ENCODE data around the gene SLC16A3. TPM values are rescaled to one million over a fixed set of nuclear protein-coding genes. Genes with fewer than 3 reads are reported as not detected.
A peak's percentile ranks its signal among the peaks of the same experiment; 100 is the strongest.

Gene SLC16A3
- total and polyA plus RNA-seq, 9 donors, result 21.9 to 47.3 (median 32.7) TPM

DNA sequence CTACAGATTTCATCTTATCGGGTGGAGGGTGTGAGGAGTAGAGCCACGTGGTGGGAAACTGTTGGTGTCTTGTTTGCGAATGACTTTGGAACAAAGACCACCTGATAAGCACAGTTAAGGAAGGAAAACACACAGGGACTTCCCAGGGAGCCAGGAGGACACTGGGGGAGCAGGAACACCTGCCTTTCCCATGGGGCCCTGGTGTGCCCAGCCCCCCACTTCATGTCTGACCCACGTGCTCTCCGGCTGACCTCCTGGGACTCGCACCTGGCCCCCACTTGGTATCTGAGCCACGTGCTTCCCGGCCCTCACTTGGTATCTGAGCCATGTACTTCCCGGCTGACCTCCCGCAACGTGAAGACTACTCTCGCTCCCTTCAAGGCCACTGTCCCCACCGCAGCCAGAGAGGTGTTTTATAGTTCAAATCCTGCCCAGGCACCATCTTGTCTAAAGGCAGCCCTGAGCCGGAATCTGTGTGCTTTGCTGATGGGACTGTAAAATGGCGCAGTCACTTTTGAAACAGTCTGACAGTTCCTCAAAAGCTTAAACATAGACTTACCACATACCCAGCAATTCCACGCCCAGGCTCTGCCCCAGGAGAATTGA lies 50.0 kb downstream of the SLC16A3 start:
- Histone ChIP-seq H3K4me3 (ENCODE audit: low read length) (no peak overlapping the region), H3K36me3 (ENCODE audit: control insufficient read depth, insufficient read depth, low read length) (no peaks in the 10 kb centered on the region), H3K4me1 (ENCODE audit: control insufficient read depth, insufficient read depth, low read length) (peaks cover 16% of the 10 kb centered on the region), H3K9me3 (replicated peaks; ENCODE audit: control insufficient read depth, low read depth, low read length) (no peaks in the 10 kb centered on the region), H3K27me3 (ENCODE audit: control insufficient read depth, insufficient read depth, low read length) (no peaks in the 10 kb centered on the region), H3K27ac (ENCODE audit: low read length) (no peak overlapping the region)
- no peak for DNase-seq
- 57% methylated on average over 14 of the region's 16 CpGs for WGBS (ENCODE audit: insufficient coverage)

DNA sequence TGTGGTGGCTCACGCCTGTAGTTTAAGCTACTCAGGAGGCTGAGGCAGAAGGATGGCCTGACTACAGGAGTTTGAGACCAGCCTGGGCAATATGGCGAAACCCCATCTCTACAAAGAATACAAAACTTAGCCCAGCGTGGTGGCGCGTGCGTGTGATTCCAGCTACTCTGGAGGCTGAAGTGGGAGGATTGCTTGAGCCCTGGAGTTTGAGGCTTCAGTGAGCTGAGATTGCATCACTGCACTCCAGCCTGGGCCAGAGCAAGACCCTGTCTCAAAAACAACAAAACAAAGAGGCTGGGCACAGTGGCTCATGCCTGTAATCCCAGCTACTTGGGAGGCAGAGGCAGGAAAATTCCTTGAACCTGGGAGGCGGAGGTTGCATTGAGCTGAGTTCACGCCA lies 51.7 kb downstream of the SLC16A3 start:
- no peaks in the 10 kb centered on the region for H3K36me3 ChIP-seq (ENCODE audit: control insufficient read depth, insufficient read depth, low read length)
- H3K9me3 ChIP-seq (replicated peaks; ENCODE audit: control insufficient read depth, low read depth, low read length), result no peaks in the 10 kb centered on the region
- H3K4me3 ChIP-seq (ENCODE audit: low read length), result no peak overlapping the region
- no peak for DNase-seq
- peaks cover 9% of the 10 kb centered on the region for H3K4me1 ChIP-seq (ENCODE audit: control insufficient read depth, insufficient read depth, low read length)
- no peak overlapping the region for H3K27ac ChIP-seq (ENCODE audit: low read length)
- WGBS (ENCODE audit: insufficient coverage), result 75% methylated on average over 2 of the region's 8 CpGs
- H3K27me3 ChIP-seq (ENCODE audit: control insufficient read depth, insufficient read depth, low read length), result no peaks in the 10 kb centered on the region

DNA sequence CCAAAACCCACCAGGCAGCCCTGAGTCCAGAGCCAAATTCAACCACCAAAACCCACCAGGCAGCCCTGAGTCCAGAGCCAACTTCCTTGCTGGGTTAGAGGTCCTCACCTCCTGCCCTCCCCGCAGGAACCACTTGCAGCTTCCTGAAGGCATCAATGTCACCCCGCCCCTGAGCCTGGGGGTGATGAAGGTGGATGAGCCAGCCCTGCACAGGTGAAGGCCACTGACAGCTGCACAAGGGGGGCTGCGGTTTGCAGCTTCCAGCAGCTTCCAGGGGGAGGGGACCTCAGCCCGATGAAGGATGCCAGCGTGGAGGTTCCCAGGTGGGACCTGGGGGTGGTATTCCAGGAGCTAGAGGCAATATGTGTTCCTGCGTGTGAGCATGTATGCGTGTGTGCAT lies 52.2 kb downstream of the SLC16A3 start:
- DNase-seq, result no peak
- 66% methylated on average over 5 of the region's 7 CpGs for whole genome bisulfite sequencing (ENCODE audit: insufficient coverage)
- Histone ChIP-seq H3K4me1 (ENCODE audit: control insufficient read depth, insufficient read depth, low read length) (peaks cover 9% of the 10 kb centered on the region), H3K36me3 (ENCODE audit: control insufficient read depth, insufficient read depth, low read length) (no peaks in the 10 kb centered on the region), H3K27ac (ENCODE audit: low read length) (no peak overlapping the region), H3K27me3 (ENCODE audit: control insufficient read depth, insufficient read depth, low read length) (no peaks in the 10 kb centered on the region), H3K4me3 (ENCODE audit: low read length) (no peak overlapping the region), H3K9me3 (replicated peaks; ENCODE audit: control insufficient read depth, low read depth, low read length) (no peaks in the 10 kb centered on the region)

DNA sequence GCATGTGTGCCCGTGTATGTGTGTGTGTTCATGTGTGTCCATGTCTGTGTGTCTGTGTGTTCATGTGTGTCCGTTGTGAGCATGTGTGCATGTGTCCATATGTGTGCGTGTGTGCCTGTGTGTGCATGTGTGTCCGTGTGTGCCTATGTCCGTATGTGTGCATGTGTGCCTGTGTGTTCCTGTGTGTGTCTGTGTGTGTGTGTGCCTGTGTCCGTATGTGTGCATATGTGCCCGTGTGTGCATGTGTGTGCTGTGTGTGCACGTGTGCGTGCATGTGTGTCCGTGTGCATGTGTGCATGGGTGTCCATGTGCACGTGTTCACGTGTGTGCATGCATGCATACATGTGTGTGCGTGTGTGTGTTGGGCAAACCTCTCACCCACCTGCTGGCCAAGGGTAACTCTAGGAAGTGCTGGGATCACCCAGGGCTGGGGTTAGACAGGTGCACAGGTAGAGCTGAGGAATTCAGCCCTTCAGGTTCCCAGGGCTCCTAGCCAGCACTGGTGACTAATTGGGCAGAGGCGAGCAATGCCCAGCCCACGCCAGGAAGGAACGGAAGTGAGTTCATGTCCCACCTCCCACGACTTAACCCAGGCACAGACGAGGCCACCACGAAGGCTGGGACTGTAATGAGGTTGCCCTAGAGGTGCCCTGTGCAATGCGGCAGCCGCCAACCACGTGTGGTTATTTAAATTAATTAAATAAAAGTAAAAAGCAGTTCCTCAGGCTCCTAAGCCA lies 52.8 kb downstream of the SLC16A3 start:
- Histone ChIP-seq H3K9me3 (replicated peaks; ENCODE audit: control insufficient read depth, low read depth, low read length) (no peaks in the 10 kb centered on the region), H3K4me1 (ENCODE audit: control insufficient read depth, insufficient read depth, low read length) (peaks cover 9% of the 10 kb centered on the region), H3K27ac (ENCODE audit: low read length) (no peak overlapping the region), H3K4me3 (ENCODE audit: low read length) (no peak overlapping the region), H3K36me3 (ENCODE audit: control insufficient read depth, insufficient read depth, low read length) (no peaks in the 10 kb centered on the region), H3K27me3 (ENCODE audit: control insufficient read depth, insufficient read depth, low read length) (no peaks in the 10 kb centered on the region)
- no peak for DNase-seq
- 83% methylated on average over 12 of the region's 22 CpGs for WGBS (ENCODE audit: insufficient coverage)

DNA sequence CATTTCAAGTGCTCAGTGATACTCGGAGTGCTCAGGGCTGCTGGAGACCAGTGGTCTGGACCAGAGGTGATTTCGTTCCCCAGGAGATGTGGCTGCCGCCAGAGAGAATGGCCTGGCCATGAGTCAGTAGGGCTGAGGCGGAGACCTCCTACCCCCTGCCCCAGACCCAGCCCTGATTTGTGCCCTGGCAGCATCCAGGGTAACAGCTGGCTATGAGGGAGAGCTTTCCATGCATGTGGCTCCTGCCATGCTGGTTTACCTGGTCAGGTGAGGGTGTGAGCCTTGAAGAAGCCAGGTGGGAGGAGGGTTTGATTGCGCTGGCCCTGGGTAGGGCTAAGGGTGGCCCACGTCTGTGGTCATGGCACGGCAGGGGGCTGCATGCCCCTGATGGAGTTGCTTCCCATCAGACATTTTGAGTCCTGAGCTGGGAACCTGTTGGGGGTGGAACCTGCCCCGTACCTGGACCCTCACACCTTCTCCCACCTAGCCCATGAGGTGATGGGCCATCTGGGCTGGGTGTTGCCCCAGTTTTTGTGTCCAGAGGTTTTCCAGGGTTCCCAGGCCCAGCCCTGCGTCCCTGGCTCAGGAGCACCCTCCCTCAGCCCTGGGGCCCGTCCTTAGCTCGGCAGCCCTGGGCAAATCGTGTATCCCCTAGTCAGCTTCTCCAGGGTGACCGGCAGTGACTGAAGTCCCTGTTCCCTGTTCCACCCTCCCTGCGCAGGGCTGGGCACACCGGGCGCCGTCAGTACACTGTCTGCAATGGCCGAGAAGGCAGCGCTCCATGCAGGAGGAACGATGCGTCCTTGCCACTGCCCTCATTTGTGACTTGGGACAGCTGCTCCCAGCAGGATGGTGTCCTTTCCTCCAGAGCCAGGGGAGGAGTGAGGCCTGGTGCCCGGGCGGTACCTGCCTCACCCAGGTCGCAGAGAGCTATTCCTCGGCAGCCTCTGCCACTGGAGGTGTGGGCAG lies 53.7 kb downstream of the SLC16A3 start:
- WGBS (ENCODE audit: insufficient coverage), result 83% methylated on average over 21 of the region's 25 CpGs
- no peaks in the 10 kb centered on the region for H3K27me3 ChIP-seq (ENCODE audit: control insufficient read depth, insufficient read depth, low read length)
- no peak overlapping the region for H3K4me3 ChIP-seq (ENCODE audit: low read length)
- no peak overlapping the region for H3K27ac ChIP-seq (ENCODE audit: low read length)
- peaks cover 9% of the 10 kb centered on the region for H3K4me1 ChIP-seq (ENCODE audit: control insufficient read depth, insufficient read depth, low read length)
- no peak for DNase-seq
- H3K9me3 ChIP-seq (replicated peaks; ENCODE audit: control insufficient read depth, low read depth, low read length), result no peaks in the 10 kb centered on the region
- H3K36me3 ChIP-seq (ENCODE audit: control insufficient read depth, insufficient read depth, low read length), result no peaks in the 10 kb centered on the region

DNA sequence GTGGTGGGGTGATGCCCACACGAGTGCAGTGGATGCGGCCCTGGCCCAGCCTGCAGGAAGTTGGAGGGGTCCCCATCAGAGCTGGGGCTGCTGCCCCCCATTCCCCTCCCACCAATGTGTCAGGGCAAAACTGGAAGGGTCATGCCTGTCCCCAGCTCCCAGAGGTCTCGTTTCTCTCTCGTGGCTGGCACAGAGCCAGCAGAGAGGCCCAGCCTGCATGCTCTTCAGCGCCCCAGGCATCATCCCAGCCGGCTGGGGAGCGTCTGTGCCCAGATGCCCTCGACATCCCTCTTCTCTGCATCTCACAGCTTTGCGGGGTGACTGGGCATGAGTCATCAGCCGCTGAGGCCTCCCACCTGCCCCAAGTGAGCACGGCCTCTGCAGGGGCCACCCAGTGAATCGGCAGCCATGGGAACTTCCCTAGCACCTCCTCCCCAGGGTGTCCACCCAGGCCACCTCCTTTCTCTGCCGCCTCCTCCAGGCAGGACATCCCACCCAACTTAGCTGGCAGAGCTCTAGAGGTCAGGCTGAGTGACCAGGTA lies 54.4 kb downstream of the SLC16A3 start:
- no peak for DNase-seq
- H3K4me1 ChIP-seq (ENCODE audit: control insufficient read depth, insufficient read depth, low read length), result peaks cover 9% of the 10 kb centered on the region
- H3K36me3 ChIP-seq (ENCODE audit: control insufficient read depth, insufficient read depth, low read length), result no peaks in the 10 kb centered on the region
- WGBS (ENCODE audit: insufficient coverage), result 50% methylated on average over 11 of the region's 13 CpGs
- H3K4me3 ChIP-seq (ENCODE audit: low read length), result no peak overlapping the region
- no peaks in the 10 kb centered on the region for H3K27me3 ChIP-seq (ENCODE audit: control insufficient read depth, insufficient read depth, low read length)
- H3K9me3 ChIP-seq (replicated peaks; ENCODE audit: control insufficient read depth, low read depth, low read length), result no peaks in the 10 kb centered on the region
- no peak overlapping the region for H3K27ac ChIP-seq (ENCODE audit: low read length)

DNA sequence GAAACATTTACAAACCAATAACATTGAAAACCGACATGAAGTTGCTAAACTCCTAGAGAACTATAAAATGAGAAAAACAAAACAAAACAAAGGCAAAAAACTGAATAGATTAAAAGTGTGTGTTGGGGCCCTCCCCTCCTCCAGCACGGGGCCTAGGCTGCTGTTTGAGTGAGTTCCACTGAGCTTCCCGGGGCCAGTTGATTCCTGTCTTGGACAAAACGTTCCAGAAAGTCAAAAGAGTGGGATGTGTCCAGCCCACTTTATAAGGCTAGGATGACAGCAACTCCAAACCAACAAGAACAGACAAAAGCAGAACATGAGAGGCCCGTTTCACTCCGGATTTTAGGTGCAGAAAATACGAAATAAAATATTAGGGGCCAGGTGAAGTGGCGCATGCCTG lies 56.3 kb downstream of the SLC16A3 start:
- Histone ChIP-seq H3K27ac (ENCODE audit: low read length) (no peak overlapping the region), H3K9me3 (replicated peaks; ENCODE audit: control insufficient read depth, low read depth, low read length) (no peaks in the 10 kb centered on the region), H3K36me3 (ENCODE audit: control insufficient read depth, insufficient read depth, low read length) (no peaks in the 10 kb centered on the region), H3K4me3 (ENCODE audit: low read length) (no peak overlapping the region), H3K4me1 (ENCODE audit: control insufficient read depth, insufficient read depth, low read length) (peaks cover 7% of the 10 kb centered on the region), H3K27me3 (ENCODE audit: control insufficient read depth, insufficient read depth, low read length) (no peaks in the 10 kb centered on the region)
- DNase-seq, result no peak
- WGBS (ENCODE audit: insufficient coverage), result 88% methylated on average over 1 of the region's 8 CpGs

DNA sequence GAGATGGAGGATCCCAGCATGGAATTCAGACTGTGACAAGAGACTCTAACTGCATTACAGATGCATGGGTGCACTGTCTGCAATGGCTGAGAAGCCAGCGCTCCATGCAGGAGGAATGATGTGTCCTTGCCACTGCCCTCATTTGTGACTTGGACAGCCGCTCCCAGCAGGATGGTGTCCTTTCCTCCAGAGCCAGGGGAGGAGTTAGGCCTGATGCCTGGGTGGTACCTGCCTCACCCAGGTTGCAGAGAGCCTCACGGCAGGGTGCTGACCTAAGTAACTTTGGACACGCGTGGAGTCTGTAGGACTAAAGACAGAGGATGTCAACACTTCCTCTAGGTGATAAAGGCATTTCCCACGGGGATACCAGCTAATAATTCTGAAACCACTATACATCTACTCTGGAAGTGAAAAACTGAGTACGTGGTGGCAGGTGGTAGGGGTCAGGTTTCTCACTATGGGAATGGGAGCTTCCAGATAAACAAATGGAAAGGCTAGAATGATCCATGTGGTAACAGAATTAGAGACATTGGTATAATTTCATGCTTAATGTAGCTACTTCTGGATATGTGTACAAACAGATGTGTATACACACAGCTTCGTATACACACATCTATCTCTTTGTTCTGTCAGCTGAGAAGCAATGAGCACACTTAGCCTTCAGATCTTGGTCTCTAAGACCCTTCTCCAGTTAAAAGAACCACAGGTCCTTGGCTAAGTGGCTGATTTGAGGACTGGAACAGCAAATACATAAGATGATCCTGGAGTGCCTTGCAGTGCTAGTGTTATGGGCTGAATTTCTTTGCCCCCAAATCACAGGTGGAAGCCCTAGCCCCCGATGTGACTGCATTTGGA lies 58.4 kb downstream of the SLC16A3 start:
- WGBS (ENCODE audit: insufficient coverage), result 92% methylated on average over 3 of the region's 9 CpGs
- no peak overlapping the region for H3K27ac ChIP-seq (ENCODE audit: low read length)

DNA sequence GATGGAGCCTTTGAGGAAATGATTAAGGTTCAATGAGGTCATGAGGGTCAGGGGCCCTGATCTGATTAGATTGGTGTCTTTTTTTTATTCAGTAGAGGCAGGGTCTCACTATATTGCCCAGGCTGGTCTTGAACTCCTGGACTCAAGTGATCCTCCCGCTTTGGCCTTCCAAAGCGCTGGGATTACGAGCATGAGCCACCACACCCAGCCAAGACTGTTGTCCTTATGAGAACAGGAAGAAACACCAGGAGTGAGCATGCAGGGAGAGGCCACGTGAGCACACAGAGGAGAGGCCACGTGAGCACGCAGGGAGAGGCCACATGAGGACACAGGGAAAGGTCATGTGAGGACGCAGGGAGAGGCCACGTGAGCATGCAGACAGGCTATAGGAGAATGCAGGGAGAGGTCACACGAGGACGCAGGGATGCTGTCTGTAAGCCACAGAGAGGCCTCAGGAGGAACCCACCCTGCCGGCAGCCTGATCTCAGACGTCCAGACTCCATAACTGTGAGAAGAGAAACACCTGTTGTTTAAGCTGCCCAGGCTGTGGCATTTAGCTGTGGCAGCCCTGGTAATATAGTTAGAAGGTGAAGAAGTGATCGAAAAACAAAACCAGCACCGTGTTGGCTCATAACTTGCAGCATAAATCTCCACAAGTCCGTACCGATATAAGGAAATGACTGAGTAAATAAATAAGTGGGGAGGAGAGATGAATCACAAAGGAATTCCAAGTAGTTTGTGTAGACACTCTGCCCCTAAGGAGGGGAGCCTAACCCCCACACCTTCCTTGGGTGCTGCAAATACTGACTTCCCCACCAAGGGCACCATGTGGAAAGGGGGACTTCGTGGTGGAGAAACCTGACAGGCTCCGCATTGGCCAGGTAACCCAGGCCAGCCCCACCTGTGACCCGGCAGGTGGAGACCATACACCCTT lies 59.3 kb downstream of the SLC16A3 start:
- no peaks in the 10 kb centered on the region for H3K9me3 ChIP-seq (replicated peaks; ENCODE audit: control insufficient read depth, low read depth, low read length)
- no peaks in the 10 kb centered on the region for H3K27me3 ChIP-seq (ENCODE audit: control insufficient read depth, insufficient read depth, low read length)
- peaks cover 17% of the 10 kb centered on the region for H3K4me1 ChIP-seq (ENCODE audit: control insufficient read depth, insufficient read depth, low read length)
- no peaks in the 10 kb centered on the region for H3K36me3 ChIP-seq (ENCODE audit: control insufficient read depth, insufficient read depth, low read length)
- DNase-seq, result peak; percentile 36
- no peak overlapping the region for H3K27ac ChIP-seq (ENCODE audit: low read length)
- 74% methylated on average over 12 of the region's 19 CpGs for whole genome bisulfite sequencing (ENCODE audit: insufficient coverage)
- no peak overlapping the region for H3K4me3 ChIP-seq (ENCODE audit: low read length)

More for the DNA sequence above, 58.4 kb downstream of the SLC16A3 start:
- no peaks in the 10 kb centered on the region for H3K27me3 ChIP-seq (ENCODE audit: control insufficient read depth, insufficient read depth, low read length)
- no peaks in the 10 kb centered on the region for H3K9me3 ChIP-seq (replicated peaks; ENCODE audit: control insufficient read depth, low read depth, low read length)
- H3K4me3 ChIP-seq (ENCODE audit: low read length), result no peak overlapping the region
- H3K36me3 ChIP-seq (ENCODE audit: control insufficient read depth, insufficient read depth, low read length), result no peaks in the 10 kb centered on the region
- peaks cover 15% of the 10 kb centered on the region for H3K4me1 ChIP-seq (ENCODE audit: control insufficient read depth, insufficient read depth, low read length)
- DNase-seq, result no peak

Measured in muscle of leg (tissue), 11 donors.